HCT116 (cell line): Measurements from ENCODE around the gene RAI1. TPM values are rescaled to one million over a fixed set of nuclear protein-coding genes. Genes with fewer than 3 reads are reported as not detected.

ENCODE experiments used
- ATAC-seq: fragments of 200-7000 bp; cut with Tn5 transposase; 2 replicates; pipeline ENCODE4 v1.9.1; 2020; ENCODE audit warnings: mild to moderate bottlenecking, moderate library complexity
- BruUV-seq: library from RNA; stranded (reverse); fragments of 400-500 nt; replicated peaks from 2 replicates; lab custom pipeline; 2021; lab: Mats Ljungman, UMichigan
- CTCF ChIA-PET: fragments of 300-600 bp; sonication (Branson Sonifier 250); formaldehyde crosslinking; loops from one replicate; lab custom pipeline; 2021; ENCODE audit warnings: antibody characterized with exemption; lab: Charles Lee
- POLR2A ChIA-PET: fragments of 300-600, 350-600 bp; sonication (Branson Sonifier 250); formaldehyde crosslinking; loops from one replicate; lab custom pipeline; 2021; ENCODE audit warnings: antibody characterized with exemption; lab: Charles Lee
- RAD21 ChIA-PET, 2 experiments: fragments of 300-600 bp; sonication (Branson Sonifier 250); formaldehyde crosslinking; loops; one replicate each; lab custom pipeline; 2023; ENCODE audit warnings: low total read pairs in 2 of 2; ENCODE audit not compliant: uncharacterized antibody in 2 of 2, unreplicated experiment in 2 of 2, low non-redundant PET in 1 of 2; lab: Charles Lee
- DNase-seq: peaks from one replicate; pipeline ENCODE4 v3.0.0-alpha.2; 2010; ENCODE audit warnings: low read depth, low spot score
- H2AFZ ChIP-seq: fragments of 200-600 bp; shearing (Covaris generic), sonication (generic); 2 replicates; pipeline ENCODE4 v1.6.1; 2017; ENCODE audit warnings: low read depth, mixed run types, mixed read lengths, antibody characterized with exemption, low read length; ENCODE audit not compliant: poor library complexity, severe bottlenecking
- H3K27ac ChIP-seq: 2 replicates; pipeline ENCODE4 v1.5.1; 2012; ENCODE audit warnings: low read depth, low read length
- H3K27me3 ChIP-seq: fragments of 200-600 bp; sonication (generic); 2 replicates; pipeline ENCODE4 v1.6.1; 2016; ENCODE audit warnings: mixed run types, low read length, mixed read lengths; ENCODE audit not compliant: insufficient read depth
- H3K36me3 ChIP-seq, 2 experiments: fragments of 200-500 bp in 1 of 2; fragments of 200-600 bp in 1 of 2; sonication (Bioruptor generic) in 1 of 2; sonication (generic) in 1 of 2; 2 replicates each; pipeline versions ENCODE4 v1.5.1 to v1.6.1; 2014 to 2016; ENCODE audit warnings: low read length in 2 of 2, inconsistent platforms in 1 of 2, mixed read lengths in 1 of 2, mixed run types in 1 of 2; ENCODE audit not compliant: insufficient read depth in 2 of 2, control insufficient read depth in 1 of 2
- H3K4me1 ChIP-seq, 2 experiments: fragments of 200-600 bp in 1 of 2; sonication (generic) in 1 of 2; 2 replicates each; pipeline versions ENCODE4 v1.5.1 to v1.6.1; 2012 to 2017; ENCODE audit warnings: low read length in 2 of 2, inconsistent platforms in 1 of 2, mild to moderate bottlenecking in 1 of 2, mixed read lengths in 1 of 2, mixed run types in 1 of 2, moderate library complexity in 1 of 2; ENCODE audit not compliant: insufficient read depth in 2 of 2, control insufficient read depth in 1 of 2
- H3K4me2 ChIP-seq: fragments of 200-600 bp; sonication (generic); 2 replicates; pipeline ENCODE4 v1.6.1; 2017; ENCODE audit warnings: mixed run types, low read length, mixed read lengths
- H3K4me3 ChIP-seq, 2 experiments: fragments of 200-600 bp in 1 of 2; sonication (generic) in 1 of 2; replicated peaks in 1 of 2; 2 replicates each; pipeline ENCODE4 v1.5.1; 2011 to 2016; ENCODE audit warnings: low read length in 2 of 2, control low read depth in 1 of 2, low read depth in 1 of 2, mild to moderate bottlenecking in 1 of 2, mixed read lengths in 1 of 2, mixed run types in 1 of 2
- H3K79me2 ChIP-seq: fragments of 200-600 bp; sonication (generic); 2 replicates; pipeline ENCODE4 v1.6.1; 2017; ENCODE audit warnings: mild to moderate bottlenecking, mixed run types, low read length, moderate library complexity, mixed read lengths; ENCODE audit not compliant: insufficient read depth
- H3K9ac ChIP-seq: fragments of 200-600 bp; sonication (generic); 2 replicates; pipeline ENCODE4 v1.6.1; 2016; ENCODE audit warnings: low read length, mixed read lengths
- H3K9me2 ChIP-seq: fragments of 200-600 bp; sonication (generic), shearing (Covaris generic); 2 replicates; pipeline ENCODE4 v1.6.1; 2017; ENCODE audit warnings: mixed run types, mild to moderate bottlenecking, moderate library complexity; ENCODE audit not compliant: insufficient read depth
- H3K9me3 ChIP-seq, 2 experiments: fragments of 200-500 bp in 1 of 2; fragments of 200-600 bp in 1 of 2; sonication (Bioruptor generic) in 1 of 2; sonication (generic) in 1 of 2; 2 replicates each; pipeline ENCODE4 v1.6.1; 2014 to 2017; ENCODE audit warnings: low read length in 2 of 2, mixed read lengths in 2 of 2, inconsistent platforms in 1 of 2, low read depth in 1 of 2, mild to moderate bottlenecking in 1 of 2, mixed run types in 1 of 2, moderate library complexity in 1 of 2; ENCODE audit not compliant: control insufficient read depth in 1 of 2, insufficient read depth in 1 of 2
- H4K20me1 ChIP-seq: fragments of 200-600 bp; sonication (generic), shearing (Covaris generic); 2 replicates; pipeline ENCODE4 v1.6.1; 2017; ENCODE audit warnings: mixed run types, mild to moderate bottlenecking, moderate library complexity; ENCODE audit not compliant: insufficient read depth
- ATF3 ChIP-seq: IDR thresholded peaks from 2 replicates; pipeline ENCODE4 v1.6.1; 2012
- CBX3 ChIP-seq: IDR thresholded peaks from 2 replicates; pipeline ENCODE4 v1.6.1; 2012; ENCODE audit warnings: low read depth
- CEBPB ChIP-seq: IDR thresholded peaks from 2 replicates; pipeline ENCODE4 v1.6.1; 2012; ENCODE audit warnings: low read depth
- CTCF ChIP-seq, 3 experiments: fragments of 200-600 bp in 1 of 3; sonication (generic) in 1 of 3; IDR thresholded peaks in 2 of 3; conservative IDR thresholded peaks in 1 of 3; 2 replicates each; pipeline ENCODE4 v1.5.1; 2012 to 2017; ENCODE audit warnings: low read depth in 2 of 3, low read length in 2 of 3, antibody characterized with exemption in 1 of 3, borderline replicate concordance in 1 of 3, control low read depth in 1 of 3, mild to moderate bottlenecking in 1 of 3, mixed read lengths in 1 of 3, mixed run types in 1 of 3, moderate library complexity in 1 of 3; ENCODE audit not compliant: insufficient read depth in 1 of 3
- EGR1 ChIP-seq: IDR thresholded peaks from 2 replicates; pipeline ENCODE4 v1.6.1; 2012; ENCODE audit warnings: low read depth
- ELF1 ChIP-seq: IDR thresholded peaks from 2 replicates; pipeline ENCODE4 v1.6.1; 2012; ENCODE audit warnings: low read depth, borderline replicate concordance
- EZH2phosphoT487 ChIP-seq: fragments of 200-600 bp; IDR thresholded peaks from 2 replicates; pipeline ENCODE4 v1.6.1; 2018; ENCODE audit warnings: antibody characterized with exemption, borderline replicate concordance
- FOSL1 ChIP-seq: IDR thresholded peaks from 2 replicates; pipeline ENCODE4 v1.6.1; 2012; ENCODE audit warnings: low read depth
- JUND ChIP-seq: IDR thresholded peaks from 2 replicates; pipeline ENCODE4 v1.6.1; 2012
- MAX ChIP-seq: IDR thresholded peaks from 2 replicates; pipeline ENCODE4 v1.6.1; 2012
- POLR2A ChIP-seq: IDR thresholded peaks from 2 replicates; pipeline ENCODE4 v1.7.0; 2011; ENCODE audit warnings: borderline replicate concordance; ENCODE audit not compliant: insufficient read depth, insufficient read length; ENCODE audit errors: extremely low read depth
- POLR2AphosphoS5 ChIP-seq: IDR thresholded peaks from 2 replicates; pipeline ENCODE4 v1.6.1; 2011; ENCODE audit warnings: mild to moderate bottlenecking, low read depth, low read length, moderate library complexity
- RAD21 ChIP-seq: IDR thresholded peaks from 2 replicates; pipeline ENCODE4 v1.6.1; 2012; ENCODE audit warnings: low read depth, mild to moderate bottlenecking
- REST ChIP-seq: IDR thresholded peaks from 2 replicates; pipeline ENCODE4 v1.6.1; 2012; ENCODE audit warnings: low read depth
- SIN3A ChIP-seq: IDR thresholded peaks from 2 replicates; pipeline ENCODE4 v1.6.1; 2012; ENCODE audit warnings: low read depth
- SP1 ChIP-seq: IDR thresholded peaks from 2 replicates; pipeline ENCODE4 v1.6.1; 2012; ENCODE audit warnings: low read depth
- SRF ChIP-seq: IDR thresholded peaks from 2 replicates; pipeline ENCODE4 v1.6.1; 2012; ENCODE audit warnings: low read depth
- YY1 ChIP-seq: IDR thresholded peaks from 2 replicates; pipeline ENCODE4 v1.6.1; 2011; ENCODE audit warnings: low read length, low read depth, moderate library complexity, mild to moderate bottlenecking; ENCODE audit not compliant: insufficient replicate concordance; ENCODE audit errors: extremely low read depth
- ZFX ChIP-seq: fragments of 450-650 bp; IDR thresholded peaks from 2 replicates; pipeline ENCODE4 v1.6.1; 2017
- ZNF274 ChIP-seq: fragments of 200-500 bp; sonication (Bioruptor generic); IDR thresholded peaks from 2 replicates; pipeline ENCODE4 v1.6.1; 2014; ENCODE audit warnings: mild to moderate bottlenecking, low read depth, low read length, inconsistent platforms
- intact Hi-C: fragments of 100-400 bp; cut with micrococcal nuclease; formaldehyde crosslinking; loops from 2 replicates; pipeline ENCODE4 v1.10.0; 2022
- total RNA-seq: library from RNA; stranded (reverse); gene quantifications from one replicate; pipeline ENCODE4 v1.2.1, GENCODE V29; 2021; ENCODE audit not compliant: unreplicated experiment

The RAI1 gene
- total RNA-seq, 1 experiment from 2014 or later = 38.5 TPM

DNA sequence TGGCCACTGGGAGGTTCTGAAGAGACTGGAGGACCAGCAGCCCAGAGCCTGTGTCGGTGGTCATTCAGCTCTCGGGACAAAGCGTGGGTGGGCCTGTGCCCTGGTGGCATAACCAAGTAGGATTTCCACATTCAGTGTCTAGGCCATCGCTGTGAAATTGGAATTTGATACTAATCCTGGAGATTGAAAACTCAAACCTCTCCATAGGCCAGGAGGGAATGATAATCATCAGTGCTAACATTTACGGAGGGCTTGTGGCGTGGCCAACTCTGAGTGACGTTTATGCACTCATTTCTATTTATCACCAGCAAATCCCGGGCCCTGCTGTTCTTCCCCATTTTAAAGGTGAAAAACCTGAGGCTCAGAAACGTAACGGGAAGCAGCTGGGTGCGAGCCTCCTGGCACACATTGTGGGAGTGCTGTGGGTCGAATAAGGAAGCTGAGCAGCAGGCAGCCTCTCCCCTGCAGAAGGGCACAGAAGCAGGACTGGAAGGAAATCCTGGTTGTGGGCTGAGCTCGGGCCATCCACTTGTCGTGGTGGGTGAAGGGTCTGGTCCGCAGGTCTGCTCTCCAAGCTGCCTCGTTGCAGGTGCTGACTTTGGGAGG, 33.1 kb downstream of the RAI1 start:
- no peak overlapping the region for H3K9ac ChIP-seq
- no peaks in the 10 kb centered on the region for H3K9me2 ChIP-seq
- no peaks in the 10 kb centered on the region for H3K36me3 ChIP-seq
- RAD21 ChIA-PET = no interaction called here
- no peaks in the 10 kb centered on the region for H3K9me3 ChIP-seq
- no peaks in the 10 kb centered on the region for H3K27me3 ChIP-seq
- H3K79me2 ChIP-seq = peaks cover 92% of the 10 kb centered on the region
- no peak overlapping the region for H3K4me2 ChIP-seq
- ATAC-seq (no peak), DNase-seq (no peak)
- intact Hi-C loops = no loop called here
- no peak overlapping the region for H3K4me3 ChIP-seq
- POLR2A ChIA-PET = no interaction called here
- BruUV-seq = no TSS peak
- H4K20me1 ChIP-seq = peaks cover under 1% of the 10 kb centered on the region; the same call in 1 of the 2 replicates
- H3K4me1 ChIP-seq = peaks cover 41 to 60% of the 10 kb centered on the region in 2 experiments
- no peak overlapping the region for H3K27ac ChIP-seq
- no peak overlapping the region for H2AFZ ChIP-seq
- no peak for TF ChIP-seq POLR2AphosphoS5
- no peak for TF ChIP-seq RAD21
- TF ChIP-seq CTCF (IDR thresholded peaks at IDR 0.05 in 2 of 3, conservative IDR thresholded peaks at IDR 0.05 in 1 of 3; ENCODE audit: borderline replicate concordance in 1 of 3, insufficient read depth in 1 of 3, low read depth in 2 of 3, low read length in 2 of 3) = no peak
- no peak for TF ChIP-seq SP1
- no peak for TF ChIP-seq EGR1
- TF ChIP-seq ZFX = no peak
- no peak for TF ChIP-seq SRF
- TF ChIP-seq YY1 = no peak
- no peak for TF ChIP-seq JUND
- no peak for TF ChIP-seq CEBPB
- no peak for TF ChIP-seq MAX
- TF ChIP-seq CBX3 = no peak
- TF ChIP-seq POLR2A = no peak
- no peak for TF ChIP-seq ZNF274
- TF ChIP-seq EZH2phosphoT487 = no peak
- no peak for TF ChIP-seq REST
- no peak for TF ChIP-seq SIN3A
- TF ChIP-seq ATF3 = no peak
- TF ChIP-seq ELF1 = no peak
- TF ChIP-seq FOSL1 = no peak
- CTCF ChIA-PET = no interaction called here
